Liver (tissue), 9 donors: ENCODE data around the gene ITIH4. TPM values are rescaled to one million over a fixed set of nuclear protein-coding genes. Genes with fewer than 3 reads are reported as not detected.
A peak's percentile ranks its signal among the peaks of the same experiment; 100 is the strongest.

Experiments
- DNase-seq: peaks from one replicate; pipeline ENCODE4 v3.0.0-alpha.2; 2017; ENCODE audit warnings: low spot score
- H3K27ac ChIP-seq, 2 donors: one replicate each; pipeline ENCODE4 v1.7.0; 2013; ENCODE audit warnings: inconsistent platforms in 2 of 2, low read length in 2 of 2, control low read depth in 1 of 2, low read depth in 1 of 2, mild to moderate bottlenecking in 1 of 2
- H3K27me3 ChIP-seq, 4 donors: one replicate each; pipeline versions ENCODE4 v1.6.1 to v1.7.0; 2013; ENCODE audit warnings: low read length in 3 of 4, inconsistent platforms in 1 of 4, mild to moderate bottlenecking in 1 of 4, moderate library complexity in 1 of 4; ENCODE audit not compliant: control insufficient read depth in 4 of 4, insufficient read depth in 4 of 4
- H3K36me3 ChIP-seq, 4 donors: one replicate each; pipeline versions ENCODE4 v1.6.1 to v1.7.0; 2013; ENCODE audit warnings: low read length in 3 of 4, mild to moderate bottlenecking in 3 of 4, low read depth in 1 of 4, moderate library complexity in 1 of 4; ENCODE audit not compliant: control insufficient read depth in 4 of 4, insufficient read depth in 3 of 4
- H3K4me1 ChIP-seq, 4 donors: one replicate each; pipeline versions ENCODE4 v1.6.1 to v1.7.0; 2013; ENCODE audit warnings: low read length in 3 of 4, mild to moderate bottlenecking in 3 of 4, moderate library complexity in 1 of 4; ENCODE audit not compliant: control insufficient read depth in 4 of 4, insufficient read depth in 4 of 4
- H3K4me3 ChIP-seq, 3 donors: one replicate each; pipeline versions ENCODE4 v1.6.1 to v1.7.0; 2013; ENCODE audit warnings: low read length in 3 of 3, control low read depth in 1 of 3, low read depth in 1 of 3, mild to moderate bottlenecking in 1 of 3
- H3K9ac ChIP-seq, 2 donors: one replicate each; pipeline ENCODE4 v1.7.0; 2013; ENCODE audit warnings: low read length in 2 of 2, mild to moderate bottlenecking in 2 of 2, moderate library complexity in 2 of 2, control low read depth in 1 of 2, low read depth in 1 of 2
- H3K9me3 ChIP-seq, 4 donors: one replicate each; pipeline versions ENCODE4 v1.6.1 to v1.7.0; 2013; ENCODE audit warnings: low read length in 3 of 4; ENCODE audit not compliant: control insufficient read depth in 4 of 4
- ATF3 ChIP-seq: IDR thresholded peaks from 2 replicates; pipeline ENCODE4 v1.6.1; 2016; ENCODE audit warnings: antibody characterized with exemption
- EGR1 ChIP-seq, 2 donors: IDR thresholded peaks; 2 replicates each; pipeline ENCODE4 v1.6.1; 2016 to 2018; ENCODE audit warnings: antibody characterized with exemption in 2 of 2, low read depth in 2 of 2
- FOXA1 ChIP-seq: IDR thresholded peaks from 2 replicates; pipeline ENCODE4 v1.6.1; 2016; ENCODE audit warnings: antibody characterized with exemption
- FOXA2 ChIP-seq: IDR thresholded peaks from 2 replicates; pipeline ENCODE4 v1.6.1; 2016; ENCODE audit warnings: antibody characterized with exemption
- GABPA ChIP-seq, 2 donors: IDR thresholded peaks in 1 of 2; conservative IDR thresholded peaks in 1 of 2; 2 replicates each; pipeline ENCODE4 v1.6.1; 2016; ENCODE audit warnings: antibody characterized with exemption in 2 of 2, mild to moderate bottlenecking in 1 of 2, moderate library complexity in 1 of 2
- HNF4A ChIP-seq, 2 donors: conservative IDR thresholded peaks; 2 replicates each; pipeline ENCODE4 v1.6.1; 2016; ENCODE audit warnings: antibody characterized with exemption in 2 of 2, mild to moderate bottlenecking in 2 of 2
- HNF4G ChIP-seq: IDR thresholded peaks from 2 replicates; pipeline ENCODE4 v1.6.1; 2016; ENCODE audit warnings: antibody characterized with exemption
- JUND ChIP-seq, 2 donors: IDR thresholded peaks; 2 replicates each; pipeline ENCODE4 v1.6.1; 2016; ENCODE audit warnings: antibody characterized with exemption in 2 of 2
- MAX ChIP-seq: IDR thresholded peaks from 2 replicates; pipeline ENCODE4 v1.6.1; 2016; ENCODE audit warnings: antibody characterized with exemption
- NR2F2 ChIP-seq: IDR thresholded peaks from 2 replicates; pipeline ENCODE4 v1.6.1; 2016; ENCODE audit warnings: antibody characterized with exemption
- RAD21 ChIP-seq, 2 donors: IDR thresholded peaks; 2 replicates each; pipeline ENCODE4 v1.6.1; 2016; ENCODE audit warnings: antibody characterized with exemption in 2 of 2, mild to moderate bottlenecking in 2 of 2
- RXRA ChIP-seq, 2 donors: IDR thresholded peaks; 2 replicates each; pipeline ENCODE4 v1.6.1; 2017 to 2018; ENCODE audit warnings: antibody characterized with exemption in 2 of 2, mild to moderate bottlenecking in 1 of 2
- SP1 ChIP-seq: IDR thresholded peaks from 2 replicates; pipeline ENCODE4 v1.6.1; 2018; ENCODE audit warnings: antibody characterized with exemption, mild to moderate bottlenecking
- TAF1 ChIP-seq: conservative IDR thresholded peaks from 2 replicates; pipeline ENCODE4 v1.6.1; 2016; ENCODE audit warnings: antibody characterized with exemption, mild to moderate bottlenecking
- YY1 ChIP-seq: IDR thresholded peaks from 2 replicates; pipeline ENCODE4 v1.6.1; 2016; ENCODE audit warnings: antibody characterized with exemption, mild to moderate bottlenecking
- WGBS: extraction: QIAGEN DNeasy Blood & Tissue Kit; methylation state at CpG from one replicate; pipeline ENCODE4 v1.1.7; 2013; 5-methylcytosine and 5-hydroxymethylcytosine counted together
- polyA plus RNA-seq, 2 donors: library from polyadenylated mRNA; stranded (reverse) in 1 of 2; unstranded in 1 of 2; fragments of 200-250 nt in 1 of 2; fragments of >200 nt in 1 of 2; fragmentation: Nextera tagmentation in 1 of 2; extraction: Ambion mirVana in 1 of 2; gene quantifications; one replicate each; pipeline versions ENCODE4 v1.2.1 to v1.2.3, GENCODE V29; 2013 to 2015
- total RNA-seq, 2 donors: library from RNA; depleted of rRNA; stranded (reverse); fragments of >200 nt; gene quantifications; one replicate each; pipeline ENCODE4 v1.2.3, GENCODE V29; 2014
- TF ChIP-seq, protein P1 (sequence below): IDR thresholded peaks from 2 replicates; pipeline ENCODE4 v1.6.1; 2016; ENCODE audit warnings: antibody characterized with exemption
- TF ChIP-seq, protein P2 (sequence below): IDR thresholded peaks from 2 replicates; pipeline ENCODE4 v1.6.1; 2016; ENCODE audit warnings: antibody characterized with exemption, mild to moderate bottlenecking
- TF ChIP-seq, protein P3 (sequence below): fragments of 150-350 bp; IDR thresholded peaks from 2 replicates; pipeline ENCODE4 v1.5.1; 2017; ENCODE audit warnings: improper control_type of control experiment, low read depth, low read length; ENCODE audit not compliant: missing input control
- donor health status: healthy.
- donor health status: healthy.
- donor health status: healthy.
- donor health status: healthy.
- donor health status: healthy.

Gene ITIH4
- total and polyA plus RNA-seq, 4 donors, result 447 to 3,354 (median 2,410) TPM

DNA sequence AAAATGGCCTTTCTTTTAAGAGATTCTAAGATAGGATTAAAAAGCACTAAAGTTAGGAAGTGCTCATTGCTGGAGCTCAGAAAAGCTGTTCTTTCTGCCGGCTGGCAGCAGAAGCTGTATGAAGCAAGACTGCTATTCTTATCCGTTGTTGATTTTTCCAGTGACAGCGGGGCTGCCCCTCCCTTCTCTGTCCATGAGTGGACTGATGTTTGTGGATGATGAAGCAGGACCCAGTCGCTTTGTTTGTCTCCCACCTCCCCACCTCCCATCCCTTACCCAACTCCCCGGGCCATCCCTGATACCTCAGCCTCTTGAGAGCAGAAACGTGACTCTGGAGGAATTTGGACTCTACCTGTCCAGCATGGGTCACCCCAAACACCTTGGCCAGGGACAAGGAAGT is 14.7 kb upstream of the ITIH4 start:
- H3K36me3 ChIP-seq, result peaks cover 0 to 24% (median 15%) of the 10 kb centered on the region in 4 donors
- H3K27me3 ChIP-seq, result no peaks in the 10 kb centered on the region
- TF ChIP-seq MAX (peak; percentile 88), NR2F2 (peak; percentile 48), FOXA1 (peak; percentile 98), JUND (IDR thresholded peaks at IDR 0.05) (peak; percentile 61 to 85), EGR1 (IDR thresholded peaks at IDR 0.05; ENCODE audit: low read depth in 2 of 2) (peak; percentile 91 to 97), TAF1 (peak; percentile 71), HNF4G (peak; percentile 48), YY1 (peak; percentile 68), RAD21 (IDR thresholded peaks at IDR 0.05) (peak; percentile 44 to 54), HNF4A (conservative IDR thresholded peaks at IDR 0.05) (peak; percentile 90 to 91), GABPA (IDR thresholded peaks at IDR 0.05 in 1 of 2, conservative IDR thresholded peaks at IDR 0.05 in 1 of 2) (no peak), ATF3 (peak; percentile 81), SP1 (peak; percentile 91), FOXA2 (peak; percentile 99), RXRA (IDR thresholded peaks at IDR 0.05) (peak; percentile 84 to 92)
- TF ChIP-seq, protein P1, sequence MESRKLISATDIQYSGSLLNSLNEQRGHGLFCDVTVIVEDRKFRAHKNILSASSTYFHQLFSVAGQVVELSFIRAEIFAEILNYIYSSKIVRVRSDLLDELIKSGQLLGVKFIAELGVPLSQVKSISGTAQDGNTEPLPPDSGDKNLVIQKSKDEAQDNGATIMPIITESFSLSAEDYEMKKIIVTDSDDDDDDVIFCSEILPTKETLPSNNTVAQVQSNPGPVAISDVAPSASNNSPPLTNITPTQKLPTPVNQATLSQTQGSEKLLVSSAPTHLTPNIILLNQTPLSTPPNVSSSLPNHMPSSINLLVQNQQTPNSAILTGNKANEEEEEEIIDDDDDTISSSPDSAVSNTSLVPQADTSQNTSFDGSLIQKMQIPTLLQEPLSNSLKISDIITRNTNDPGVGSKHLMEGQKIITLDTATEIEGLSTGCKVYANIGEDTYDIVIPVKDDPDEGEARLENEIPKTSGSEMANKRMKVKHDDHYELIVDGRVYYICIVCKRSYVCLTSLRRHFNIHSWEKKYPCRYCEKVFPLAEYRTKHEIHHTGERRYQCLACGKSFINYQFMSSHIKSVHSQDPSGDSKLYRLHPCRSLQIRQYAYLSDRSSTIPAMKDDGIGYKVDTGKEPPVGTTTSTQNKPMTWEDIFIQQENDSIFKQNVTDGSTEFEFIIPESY, result peak; percentile 81
- TF ChIP-seq, protein P2, sequence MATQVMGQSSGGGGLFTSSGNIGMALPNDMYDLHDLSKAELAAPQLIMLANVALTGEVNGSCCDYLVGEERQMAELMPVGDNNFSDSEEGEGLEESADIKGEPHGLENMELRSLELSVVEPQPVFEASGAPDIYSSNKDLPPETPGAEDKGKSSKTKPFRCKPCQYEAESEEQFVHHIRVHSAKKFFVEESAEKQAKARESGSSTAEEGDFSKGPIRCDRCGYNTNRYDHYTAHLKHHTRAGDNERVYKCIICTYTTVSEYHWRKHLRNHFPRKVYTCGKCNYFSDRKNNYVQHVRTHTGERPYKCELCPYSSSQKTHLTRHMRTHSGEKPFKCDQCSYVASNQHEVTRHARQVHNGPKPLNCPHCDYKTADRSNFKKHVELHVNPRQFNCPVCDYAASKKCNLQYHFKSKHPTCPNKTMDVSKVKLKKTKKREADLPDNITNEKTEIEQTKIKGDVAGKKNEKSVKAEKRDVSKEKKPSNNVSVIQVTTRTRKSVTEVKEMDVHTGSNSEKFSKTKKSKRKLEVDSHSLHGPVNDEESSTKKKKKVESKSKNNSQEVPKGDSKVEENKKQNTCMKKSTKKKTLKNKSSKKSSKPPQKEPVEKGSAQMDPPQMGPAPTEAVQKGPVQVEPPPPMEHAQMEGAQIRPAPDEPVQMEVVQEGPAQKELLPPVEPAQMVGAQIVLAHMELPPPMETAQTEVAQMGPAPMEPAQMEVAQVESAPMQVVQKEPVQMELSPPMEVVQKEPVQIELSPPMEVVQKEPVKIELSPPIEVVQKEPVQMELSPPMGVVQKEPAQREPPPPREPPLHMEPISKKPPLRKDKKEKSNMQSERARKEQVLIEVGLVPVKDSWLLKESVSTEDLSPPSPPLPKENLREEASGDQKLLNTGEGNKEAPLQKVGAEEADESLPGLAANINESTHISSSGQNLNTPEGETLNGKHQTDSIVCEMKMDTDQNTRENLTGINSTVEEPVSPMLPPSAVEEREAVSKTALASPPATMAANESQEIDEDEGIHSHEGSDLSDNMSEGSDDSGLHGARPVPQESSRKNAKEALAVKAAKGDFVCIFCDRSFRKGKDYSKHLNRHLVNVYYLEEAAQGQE, result peak; percentile 84
- TF ChIP-seq, protein P3, sequence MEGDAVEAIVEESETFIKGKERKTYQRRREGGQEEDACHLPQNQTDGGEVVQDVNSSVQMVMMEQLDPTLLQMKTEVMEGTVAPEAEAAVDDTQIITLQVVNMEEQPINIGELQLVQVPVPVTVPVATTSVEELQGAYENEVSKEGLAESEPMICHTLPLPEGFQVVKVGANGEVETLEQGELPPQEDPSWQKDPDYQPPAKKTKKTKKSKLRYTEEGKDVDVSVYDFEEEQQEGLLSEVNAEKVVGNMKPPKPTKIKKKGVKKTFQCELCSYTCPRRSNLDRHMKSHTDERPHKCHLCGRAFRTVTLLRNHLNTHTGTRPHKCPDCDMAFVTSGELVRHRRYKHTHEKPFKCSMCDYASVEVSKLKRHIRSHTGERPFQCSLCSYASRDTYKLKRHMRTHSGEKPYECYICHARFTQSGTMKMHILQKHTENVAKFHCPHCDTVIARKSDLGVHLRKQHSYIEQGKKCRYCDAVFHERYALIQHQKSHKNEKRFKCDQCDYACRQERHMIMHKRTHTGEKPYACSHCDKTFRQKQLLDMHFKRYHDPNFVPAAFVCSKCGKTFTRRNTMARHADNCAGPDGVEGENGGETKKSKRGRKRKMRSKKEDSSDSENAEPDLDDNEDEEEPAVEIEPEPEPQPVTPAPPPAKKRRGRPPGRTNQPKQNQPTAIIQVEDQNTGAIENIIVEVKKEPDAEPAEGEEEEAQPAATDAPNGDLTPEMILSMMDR, result no peak
- no peaks in the 10 kb centered on the region for H3K9me3 ChIP-seq
- H3K9ac ChIP-seq, result peak overlapping the region in 1 of 2 donors; percentile 78
- H3K4me1 ChIP-seq, result peaks cover 10 to 40% (median 28%) of the 10 kb centered on the region in 4 donors
- no peak overlapping the region for H3K4me3 ChIP-seq
- H3K27ac ChIP-seq, result peak overlapping the region; percentile 91 to 97
- 23% methylated on average over 6 of the region's 6 CpGs for WGBS
- no peak for DNase-seq
